ENCODE measurements around the gene OPCML.

Gene OPCML

DNA sequence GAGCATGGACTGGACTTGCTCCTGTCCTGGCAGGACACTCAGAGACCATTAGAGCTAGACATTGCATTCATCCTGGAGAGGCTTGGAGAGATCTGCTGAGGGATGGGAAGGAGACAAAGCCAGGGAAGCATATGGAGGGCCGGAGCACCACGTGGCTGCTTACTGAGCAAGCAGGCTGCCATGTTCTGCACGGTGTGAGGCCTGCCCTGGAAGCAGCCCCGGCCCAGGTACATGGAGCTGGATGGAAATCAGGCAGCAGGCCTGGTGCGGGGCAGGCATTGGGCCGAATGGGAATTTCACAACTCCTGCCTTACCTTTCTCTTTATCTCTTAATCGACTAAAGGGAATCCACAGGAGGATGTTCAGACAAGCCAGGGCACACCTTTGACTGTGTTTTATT lies 371.5 kb downstream of the OPCML start:
- DNase-seq (ENCODE audit: extremely low spot score, insufficient read length, low read depth) (no peak), FAIRE-seq (no peak)

GRCh38 chr11:133156986-133157745 lies 375.1 kb downstream of the OPCML start:
- DNase-seq (ENCODE audit: extremely low spot score, insufficient read length, low read depth) (no peak), FAIRE-seq (no peak)

GRCh38 chr11:133154781-133155180 lies 377.5 kb downstream of the OPCML start:
- FAIRE-seq (no peak), DNase-seq (ENCODE audit: extremely low spot score, insufficient read length, low read depth) (no peak)

GRCh38 chr11:133154076-133154475 lies 378.2 kb downstream of the OPCML start:
- no peak for FAIRE-seq
- DNase-seq (ENCODE audit: extremely low spot score, insufficient read length, low read depth) = no peak

DNA sequence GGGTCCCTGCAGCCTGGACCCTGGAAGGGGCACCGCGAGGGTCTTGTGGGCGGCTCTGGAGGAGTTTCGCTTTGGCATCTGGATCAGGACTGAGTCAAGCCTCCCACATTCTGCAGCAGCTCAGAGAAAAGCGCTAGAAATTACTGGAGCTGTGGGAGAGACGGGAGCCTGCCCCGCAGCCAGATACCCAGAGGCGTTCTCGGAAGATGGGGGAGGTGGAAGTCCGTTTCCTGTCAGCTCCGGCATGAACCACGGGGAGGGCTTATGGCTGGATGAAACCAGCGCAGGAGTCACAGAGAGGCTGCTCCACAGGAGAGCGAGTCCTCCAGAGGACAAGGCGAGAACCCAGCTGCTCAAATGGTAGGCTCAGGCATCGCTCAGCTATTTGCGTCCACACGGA lies 379.3 kb downstream of the OPCML start:
- no peak for DNase-seq (ENCODE audit: extremely low spot score, insufficient read length, low read depth)
- no peak for FAIRE-seq

GRCh38 chr11:133149698-133150097 lies 382.6 kb downstream of the OPCML start:
- DNase-seq (ENCODE audit: extremely low spot score, insufficient read length, low read depth) (no peak), FAIRE-seq (no peak)

- FAIRE-seq (no peak), DNase-seq (ENCODE audit: extremely low spot score, insufficient read length, low read depth) (no peak)
Measured at GRCh38 chr11:133147625-133148024, 384.7 kb downstream of the OPCML start.

GRCh38 chr11:133146697-133147306 lies 385.5 kb downstream of the OPCML start:
- FAIRE-seq (no peak), DNase-seq (ENCODE audit: extremely low spot score, insufficient read length, low read depth) (no peak)

DNA sequence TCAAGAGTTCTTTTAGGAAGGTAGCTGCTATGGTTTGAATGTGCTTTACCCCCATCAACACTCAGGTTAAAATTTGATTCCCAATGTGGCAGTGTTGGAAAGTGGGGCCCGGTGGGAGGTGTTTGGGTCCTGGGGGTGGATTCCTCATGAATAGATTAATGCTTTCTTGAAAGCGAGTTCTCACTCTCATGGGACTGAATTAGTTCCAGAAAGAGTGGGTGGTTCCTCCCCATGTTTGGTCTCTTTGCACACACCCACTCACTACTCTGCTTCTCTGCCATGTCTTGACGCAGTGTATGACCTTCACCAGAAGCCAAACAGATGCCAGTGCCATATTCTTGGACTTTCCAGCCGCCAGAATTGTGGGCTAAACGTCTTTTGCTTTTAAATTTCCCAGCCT lies 394.4 kb downstream of the OPCML start:
- FAIRE-seq = no peak
- DNase-seq (ENCODE audit: extremely low spot score, insufficient read length, low read depth) = no peak

- no peak for FAIRE-seq
Measured at GRCh38 chr11:133137270-133137669, 395.0 kb downstream of the OPCML start.

DNA sequence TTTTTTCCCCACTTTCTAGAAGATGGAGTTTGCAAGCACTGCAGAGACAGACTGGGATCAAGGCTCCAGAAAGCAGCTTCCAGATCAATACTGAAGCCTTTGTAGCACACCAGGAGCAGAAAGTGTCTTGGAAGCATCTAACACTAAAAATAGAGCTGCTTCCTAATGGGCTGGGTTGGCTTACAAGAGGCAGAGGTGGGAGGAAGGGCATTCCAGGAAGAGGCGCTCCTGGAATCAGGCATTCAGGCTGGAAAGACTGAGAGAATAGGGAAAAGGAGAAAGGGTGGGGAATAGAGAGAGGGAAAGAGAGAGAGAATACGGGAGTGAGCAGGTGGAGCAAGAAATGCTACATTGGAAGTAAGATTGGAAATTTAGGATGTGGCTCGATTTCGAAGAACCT lies 395.9 kb downstream of the OPCML start:
- FAIRE-seq = no peak
- no peak for DNase-seq (ENCODE audit: extremely low spot score, insufficient read length, low read depth)

More at GRCh38 chr11:133137270-133137669, 395.0 kb downstream of the OPCML start:
- no peak for DNase-seq (ENCODE audit: extremely low spot score, insufficient read length, low read depth)

DNA sequence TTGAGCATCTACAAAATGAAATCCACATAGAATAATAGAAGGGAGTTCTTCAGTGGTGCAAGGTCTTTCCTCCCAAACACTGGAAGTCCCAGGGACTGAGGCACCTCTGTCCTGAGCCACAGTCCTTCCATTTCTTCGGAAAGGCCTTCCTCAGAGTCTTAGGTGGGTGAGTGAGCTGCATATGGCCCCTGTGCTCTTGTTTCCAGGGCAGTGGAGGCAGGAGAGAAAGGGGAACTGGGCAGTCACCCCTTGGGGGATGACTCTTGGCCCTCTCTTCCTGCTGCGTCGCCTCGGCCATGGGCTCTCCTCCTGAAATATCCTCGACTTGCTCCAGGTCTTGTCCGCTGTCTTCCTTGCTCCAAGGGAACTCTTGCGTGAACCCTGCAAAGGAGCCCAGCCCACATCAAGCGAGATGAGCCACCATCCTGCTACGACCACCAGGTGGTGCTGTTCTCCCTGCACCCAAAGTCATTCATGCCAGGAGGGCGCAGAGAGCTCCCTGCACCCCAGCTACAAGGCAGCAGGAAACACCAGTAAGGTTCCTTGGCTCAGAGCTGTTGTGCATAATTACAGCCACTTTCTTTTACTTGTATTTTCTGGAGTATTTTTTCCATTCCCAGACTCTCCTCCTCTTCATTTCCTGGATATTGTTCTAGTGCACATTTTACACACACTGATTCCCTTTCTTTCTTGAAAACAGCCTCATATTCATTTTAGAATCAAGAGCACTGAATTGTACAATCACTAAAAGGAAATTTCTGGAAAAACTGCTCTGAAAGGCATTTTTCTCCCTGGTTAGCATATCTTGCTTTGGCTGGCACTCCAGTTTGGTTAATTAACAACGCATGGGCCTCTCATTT lies 397.8 kb downstream of the OPCML start:
- FAIRE-seq (peak; percentile 67), DNase-seq (ENCODE audit: extremely low spot score, insufficient read length, low read depth) (peak; percentile 28)

DNA sequence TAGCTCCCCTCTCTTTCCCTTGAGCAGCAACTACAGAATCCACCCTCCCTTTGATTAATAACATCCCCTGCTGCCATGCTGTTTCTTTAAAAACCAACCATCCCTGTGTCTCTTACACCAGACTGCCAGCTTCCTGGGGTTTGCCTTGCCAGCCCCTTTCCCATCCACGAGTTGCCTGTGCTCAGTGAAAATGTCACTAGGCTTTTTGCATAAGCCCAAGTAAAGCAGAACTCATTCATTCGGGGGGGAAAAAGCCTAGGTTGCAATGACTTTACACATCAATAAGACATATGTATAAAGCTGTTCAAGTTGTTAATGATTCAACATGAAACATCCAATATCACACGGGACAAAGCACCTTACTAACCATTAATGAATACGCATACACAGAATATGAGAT lies 398.7 kb downstream of the OPCML start:
- DNase-seq (ENCODE audit: extremely low spot score, insufficient read length, low read depth) (no peak), FAIRE-seq (no peak)

DNA sequence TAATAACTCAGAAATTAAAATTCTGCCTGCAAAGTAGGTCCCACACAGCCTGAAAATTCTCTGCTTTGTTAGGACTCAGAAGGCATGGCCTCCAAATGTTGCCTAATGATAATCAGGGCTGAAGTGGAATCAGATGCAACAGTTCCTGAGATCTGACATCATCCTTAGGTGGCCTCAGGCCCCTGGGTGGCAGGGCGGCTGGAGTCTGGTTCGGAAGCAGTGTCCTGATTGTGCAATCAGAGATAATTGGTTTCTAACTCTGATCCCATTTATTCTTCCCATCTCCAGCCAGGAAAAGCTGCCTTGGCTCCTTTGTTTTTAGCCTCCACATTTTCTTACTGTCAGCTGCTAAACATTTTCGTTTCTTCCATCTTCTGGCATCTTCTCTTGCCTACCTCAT lies 399.3 kb downstream of the OPCML start:
- DNase-seq (ENCODE audit: extremely low spot score, insufficient read length, low read depth) (no peak), FAIRE-seq (no peak)

GRCh38 chr11:133127741-133128140 lies 404.6 kb downstream of the OPCML start:
- FAIRE-seq (no peak), DNase-seq (ENCODE audit: extremely low spot score, insufficient read length, low read depth) (no peak)

- no peak for FAIRE-seq
Measured at GRCh38 chr11:133123796-133124195, 408.5 kb downstream of the OPCML start.

DNA sequence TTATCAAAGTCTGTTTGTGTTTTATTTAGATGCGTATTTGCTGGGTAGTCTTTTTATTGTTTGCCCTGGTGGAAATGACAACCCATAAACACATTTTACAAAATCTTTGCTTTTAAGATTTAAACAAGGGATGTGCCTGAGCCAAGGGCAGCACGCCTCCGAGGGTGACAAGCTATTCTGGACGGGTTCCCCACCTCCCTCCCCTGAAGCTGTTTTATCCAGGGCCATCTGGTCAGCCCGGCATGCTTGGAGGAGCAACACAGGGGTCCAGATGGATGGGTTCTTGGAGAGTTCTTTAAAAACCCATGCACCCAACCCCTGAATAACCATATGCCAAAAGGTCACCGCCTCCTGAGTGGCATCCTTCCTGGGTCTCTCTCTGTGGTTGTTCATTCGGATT lies 408.9 kb downstream of the OPCML start:
- no peak for DNase-seq (ENCODE audit: extremely low spot score, insufficient read length, low read depth)
- no peak for FAIRE-seq

More at GRCh38 chr11:133123796-133124195, 408.5 kb downstream of the OPCML start:
- DNase-seq (ENCODE audit: extremely low spot score, insufficient read length, low read depth) = no peak

DNA sequence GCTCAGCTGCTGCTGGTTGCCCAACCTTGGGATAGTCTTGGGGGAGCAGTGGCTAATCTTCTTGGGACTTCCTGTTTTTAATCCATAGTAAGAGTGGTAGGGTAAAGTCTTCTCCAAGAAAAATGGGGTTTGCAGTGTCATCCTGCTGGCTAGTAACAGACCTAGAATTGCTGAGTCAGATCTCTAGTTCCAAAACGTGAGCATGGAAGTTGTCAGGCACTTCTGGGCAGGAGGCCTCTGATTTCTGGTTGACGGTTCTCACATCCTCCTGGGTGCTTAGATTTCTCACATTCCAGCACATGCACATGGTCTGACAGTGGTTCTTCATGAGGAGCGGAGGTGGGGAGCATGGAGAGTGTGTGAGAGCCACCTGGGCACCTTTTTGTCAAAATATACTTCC lies 410.0 kb downstream of the OPCML start:
- no peak for FAIRE-seq

DNA sequence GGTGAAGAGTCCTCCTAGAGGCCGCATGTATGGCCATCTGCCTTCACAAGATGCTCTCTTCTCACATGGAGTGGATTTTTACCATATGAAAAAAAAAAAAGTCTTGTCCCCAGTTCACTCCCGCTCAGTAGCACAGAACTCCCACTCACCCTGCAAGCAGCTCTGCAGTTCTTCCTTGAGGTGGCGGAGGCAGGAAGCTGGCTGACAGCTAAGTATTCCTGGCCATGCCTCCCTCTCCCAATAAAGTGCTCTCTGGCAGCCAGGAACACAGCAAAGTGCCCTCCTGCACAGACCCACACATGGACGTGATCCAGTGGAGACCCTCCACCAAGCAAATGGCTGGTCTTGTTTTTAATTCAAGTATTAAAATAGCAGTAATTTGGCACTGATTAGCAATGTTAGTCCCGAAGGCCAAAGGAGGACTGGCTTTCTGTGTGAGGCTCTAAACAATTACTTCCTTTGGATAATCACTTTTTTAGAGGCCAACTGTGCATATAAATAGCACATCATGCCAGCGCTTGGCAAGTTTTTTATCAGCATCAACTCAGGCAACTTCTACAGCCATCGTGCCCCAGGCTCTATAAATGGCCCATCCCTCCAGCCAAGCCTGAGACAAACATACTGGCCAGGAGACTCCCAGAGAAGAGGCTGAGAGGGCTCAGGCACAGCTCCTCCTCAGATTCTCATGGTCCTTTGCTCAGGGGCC lies 413.6 kb downstream of the OPCML start:
- FAIRE-seq = no peak
- no peak for DNase-seq (ENCODE audit: extremely low spot score, insufficient read length, low read depth)

More for the DNA sequence above, 410.0 kb downstream of the OPCML start:
- no peak for DNase-seq (ENCODE audit: extremely low spot score, insufficient read length, low read depth)

DNA sequence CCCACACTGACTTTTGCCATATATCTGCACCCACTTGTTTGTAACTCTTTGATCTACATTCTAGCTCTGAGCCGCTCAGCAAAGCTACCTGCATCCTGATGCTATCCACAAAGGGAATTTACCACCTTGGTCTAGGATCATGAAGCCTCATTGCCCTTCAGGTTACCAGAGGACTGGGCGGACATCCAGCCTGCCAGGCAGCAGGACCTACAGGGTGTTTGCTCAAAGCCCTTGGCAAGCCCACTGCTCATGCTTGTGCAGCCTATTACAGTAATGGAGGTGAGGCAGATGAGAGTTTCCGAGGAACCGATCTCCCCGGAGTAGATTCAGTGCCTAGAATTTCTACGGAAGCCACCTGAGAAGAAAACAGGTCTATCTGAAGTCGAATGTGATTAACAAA lies 417.2 kb downstream of the OPCML start:
- DNase-seq (ENCODE audit: extremely low spot score, insufficient read length, low read depth) (no peak), FAIRE-seq (no peak)
